SK-N-SH treated with all-trans-retinoic acid at 6 μM for 48 hours (cell line): ENCODE data around the gene GFM1.

ENCODE experiments used
- ATAC-seq: fragments of 200-7000 bp; cut with Tn5 transposase; 3 replicates; pipeline ENCODE4 v1.9.1; 2020; ENCODE audit warnings: mild to moderate bottlenecking, moderate library complexity
- ARNTL ChIP-seq: fragments of 450-650 bp; formaldehyde crosslinking; IDR thresholded peaks from 2 replicates; pipeline ENCODE4 v1.5.0; 2020; ENCODE audit warnings: low read depth, mild to moderate bottlenecking, moderate library complexity, borderline replicate concordance
- ESRRG ChIP-seq: fragments of 250-450 bp; sonication (Bioruptor Pico); IDR thresholded peaks from 2 replicates; pipeline ENCODE4 v1.6.1; 2021; ENCODE audit warnings: mild to moderate bottlenecking
- GLIS3 ChIP-seq: fragments of 250-450 bp; sonication (Bioruptor Pico); IDR thresholded peaks from 2 replicates; pipeline ENCODE4 v1.5.0; 2020; ENCODE audit warnings: mild to moderate bottlenecking, moderate library complexity
- ISL1 ChIP-seq: fragments of 250-450 bp; sonication (Bioruptor Pico); IDR thresholded peaks from 2 replicates; pipeline ENCODE4 v2.1.2; 2022; ENCODE audit warnings: mild to moderate bottlenecking, moderate library complexity
- OSR1 ChIP-seq: fragments of 250-450 bp; sonication (Bioruptor Pico); IDR thresholded peaks from 2 replicates; pipeline ENCODE4 v1.8.0; 2022; ENCODE audit warnings: moderate library complexity, mild to moderate bottlenecking, inconsistent platforms
- PPARA ChIP-seq: fragments of 250-450 bp; sonication (Bioruptor Pico); IDR thresholded peaks from 2 replicates; pipeline ENCODE4 v1.5.0; 2020; ENCODE audit warnings: mild to moderate bottlenecking, borderline replicate concordance
- RARB ChIP-seq: fragments of 250-450 bp; sonication (Bioruptor Pico); IDR thresholded peaks from 2 replicates; pipeline ENCODE4 v1.8.0; 2021; ENCODE audit warnings: mild to moderate bottlenecking, moderate library complexity
- SNAI2 ChIP-seq: fragments of 250-450 bp; sonication (Bioruptor Pico); IDR thresholded peaks from 2 replicates; pipeline ENCODE4 v1.5.0; 2020; ENCODE audit warnings: mild to moderate bottlenecking, moderate library complexity
- TCF4 ChIP-seq: fragments of 250-450 bp; sonication (Bioruptor Pico); IDR thresholded peaks from 2 replicates; pipeline ENCODE4 v1.8.0; 2021; ENCODE audit warnings: mild to moderate bottlenecking, moderate library complexity, borderline replicate concordance
- TOX ChIP-seq: fragments of 250-450 bp; sonication (Bioruptor Pico); IDR thresholded peaks from 2 replicates; pipeline ENCODE4 v1.8.0; 2021; ENCODE audit warnings: mild to moderate bottlenecking, moderate library complexity, borderline replicate concordance
- ZFP3 ChIP-seq: fragments of 250-450 bp; sonication (Bioruptor Pico); IDR thresholded peaks from 2 replicates; pipeline ENCODE4 v1.5.0; 2020; ENCODE audit warnings: mild to moderate bottlenecking, moderate library complexity
- ZNF565 ChIP-seq: fragments of 450-650 bp; formaldehyde crosslinking; conservative IDR thresholded peaks from 2 replicates; pipeline ENCODE4 v1.5.0; 2020; ENCODE audit warnings: low read depth, mild to moderate bottlenecking, moderate library complexity
- ZNF70 ChIP-seq: fragments of 450-650 bp; formaldehyde crosslinking; IDR thresholded peaks from 2 replicates; pipeline ENCODE4 v1.5.0; 2020; ENCODE audit warnings: mild to moderate bottlenecking, moderate library complexity
- ZNF8 ChIP-seq: fragments of 450-650 bp; formaldehyde crosslinking; IDR thresholded peaks from 2 replicates; pipeline ENCODE4 v1.5.0; 2020; ENCODE audit warnings: mild to moderate bottlenecking, moderate library complexity
- TF ChIP-seq, protein P1 (sequence below): fragments of 250-450 bp; sonication (Bioruptor Pico); IDR thresholded peaks from 2 replicates; pipeline ENCODE4 v1.5.1; 2020; ENCODE audit warnings: low read depth, mild to moderate bottlenecking, moderate library complexity
- TF ChIP-seq, protein P2 (sequence below): fragments of 250-450 bp; sonication (Bioruptor Pico); IDR thresholded peaks from 2 replicates; pipeline ENCODE4 v1.5.0; 2020; ENCODE audit warnings: mild to moderate bottlenecking, moderate library complexity
- TF ChIP-seq, protein P3 (sequence below): fragments of 250-450 bp; sonication (Bioruptor Pico); IDR thresholded peaks from 2 replicates; pipeline ENCODE4 v1.5.1; 2021; ENCODE audit warnings: mild to moderate bottlenecking, moderate library complexity
- TF ChIP-seq, protein P4 (sequence below): fragments of 250-450 bp; sonication (Bioruptor Pico); IDR thresholded peaks from 2 replicates; pipeline ENCODE4 v1.8.0; 2021; ENCODE audit warnings: low read depth, mild to moderate bottlenecking, moderate library complexity, borderline replicate concordance

Gene GFM1

DNA sequence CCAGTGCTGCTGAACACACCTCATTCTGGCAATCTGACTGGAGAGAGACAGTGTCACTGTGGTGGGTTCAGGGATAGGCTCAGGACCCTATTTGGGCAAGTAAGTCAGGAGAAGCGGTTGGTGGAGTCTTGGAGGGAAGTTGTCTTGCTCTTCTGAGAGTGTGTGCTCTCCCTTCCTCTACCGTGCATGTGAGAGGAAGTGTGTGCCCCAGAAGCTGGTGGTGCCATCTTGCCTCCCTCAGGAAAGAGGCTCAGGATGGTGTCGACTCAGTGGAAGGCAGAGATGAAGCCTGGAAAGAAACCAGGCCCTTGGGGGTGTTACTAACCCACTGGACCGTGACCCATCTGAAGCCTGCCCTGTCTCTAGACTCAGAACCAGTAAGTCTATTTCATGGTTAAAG is 94.8 kb downstream of the GFM1 start:
- TF ChIP-seq SNAI2 (CRISPR knock-in tag) (no peak), GLIS3 (no peak), RARB (CRISPR knock-in tag) (no peak)
- TF ChIP-seq, protein P1, sequence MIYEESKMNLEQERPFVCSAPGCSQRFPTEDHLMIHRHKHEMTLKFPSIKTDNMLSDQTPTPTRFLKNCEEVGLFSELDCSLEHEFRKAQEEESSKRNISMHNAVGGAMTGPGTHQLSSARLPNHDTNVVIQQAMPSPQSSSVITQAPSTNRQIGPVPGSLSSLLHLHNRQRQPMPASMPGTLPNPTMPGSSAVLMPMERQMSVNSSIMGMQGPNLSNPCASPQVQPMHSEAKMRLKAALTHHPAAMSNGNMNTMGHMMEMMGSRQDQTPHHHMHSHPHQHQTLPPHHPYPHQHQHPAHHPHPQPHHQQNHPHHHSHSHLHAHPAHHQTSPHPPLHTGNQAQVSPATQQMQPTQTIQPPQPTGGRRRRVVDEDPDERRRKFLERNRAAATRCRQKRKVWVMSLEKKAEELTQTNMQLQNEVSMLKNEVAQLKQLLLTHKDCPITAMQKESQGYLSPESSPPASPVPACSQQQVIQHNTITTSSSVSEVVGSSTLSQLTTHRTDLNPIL (CRISPR knock-in tag), result no peak
- ATAC-seq, result no peak

DNA sequence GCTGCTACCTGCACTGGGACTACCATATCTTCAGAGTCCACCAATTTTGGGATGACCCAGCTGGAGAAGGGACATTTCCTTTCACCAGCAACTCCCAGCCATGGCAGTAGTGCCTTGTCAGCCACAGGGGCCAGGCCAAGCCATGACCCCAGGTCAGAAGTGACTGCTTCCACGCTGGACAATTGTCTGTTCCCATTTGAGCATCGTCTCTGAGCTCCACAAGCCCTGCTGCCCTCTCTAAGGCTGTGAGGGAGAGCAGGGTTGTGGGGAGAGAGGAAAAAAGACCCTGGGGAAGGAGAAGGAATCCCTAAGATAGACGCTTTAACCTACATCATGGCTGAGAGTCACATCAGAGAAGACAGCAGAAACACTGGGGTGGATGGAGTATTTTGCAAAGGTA is 95.3 kb downstream of the GFM1 start:
- TF ChIP-seq ESRRG (CRISPR knock-in tag) (no peak), ARNTL (CRISPR knock-in tag) (no peak), PPARA (CRISPR knock-in tag) (no peak), ISL1 (no peak), ZNF8 (no peak), SNAI2 (CRISPR knock-in tag) (no peak), ZNF70 (CRISPR knock-in tag) (no peak), TCF4 (no peak), OSR1 (no peak), ZNF565 (CRISPR knock-in tag) (no peak), ZFP3 (CRISPR knock-in tag) (no peak), TOX (CRISPR knock-in tag) (no peak), RARB (CRISPR knock-in tag) (no peak)
- TF ChIP-seq, protein P2, sequence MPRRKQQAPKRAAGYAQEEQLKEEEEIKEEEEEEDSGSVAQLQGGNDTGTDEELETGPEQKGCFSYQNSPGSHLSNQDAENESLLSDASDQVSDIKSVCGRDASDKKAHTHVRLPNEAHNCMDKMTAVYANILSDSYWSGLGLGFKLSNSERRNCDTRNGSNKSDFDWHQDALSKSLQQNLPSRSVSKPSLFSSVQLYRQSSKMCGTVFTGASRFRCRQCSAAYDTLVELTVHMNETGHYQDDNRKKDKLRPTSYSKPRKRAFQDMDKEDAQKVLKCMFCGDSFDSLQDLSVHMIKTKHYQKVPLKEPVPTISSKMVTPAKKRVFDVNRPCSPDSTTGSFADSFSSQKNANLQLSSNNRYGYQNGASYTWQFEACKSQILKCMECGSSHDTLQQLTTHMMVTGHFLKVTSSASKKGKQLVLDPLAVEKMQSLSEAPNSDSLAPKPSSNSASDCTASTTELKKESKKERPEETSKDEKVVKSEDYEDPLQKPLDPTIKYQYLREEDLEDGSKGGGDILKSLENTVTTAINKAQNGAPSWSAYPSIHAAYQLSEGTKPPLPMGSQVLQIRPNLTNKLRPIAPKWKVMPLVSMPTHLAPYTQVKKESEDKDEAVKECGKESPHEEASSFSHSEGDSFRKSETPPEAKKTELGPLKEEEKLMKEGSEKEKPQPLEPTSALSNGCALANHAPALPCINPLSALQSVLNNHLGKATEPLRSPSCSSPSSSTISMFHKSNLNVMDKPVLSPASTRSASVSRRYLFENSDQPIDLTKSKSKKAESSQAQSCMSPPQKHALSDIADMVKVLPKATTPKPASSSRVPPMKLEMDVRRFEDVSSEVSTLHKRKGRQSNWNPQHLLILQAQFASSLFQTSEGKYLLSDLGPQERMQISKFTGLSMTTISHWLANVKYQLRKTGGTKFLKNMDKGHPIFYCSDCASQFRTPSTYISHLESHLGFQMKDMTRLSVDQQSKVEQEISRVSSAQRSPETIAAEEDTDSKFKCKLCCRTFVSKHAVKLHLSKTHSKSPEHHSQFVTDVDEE (CRISPR knock-in tag), result no peak
- TF ChIP-seq, protein P1 (CRISPR knock-in tag), result no peak
- TF ChIP-seq, protein P3, sequence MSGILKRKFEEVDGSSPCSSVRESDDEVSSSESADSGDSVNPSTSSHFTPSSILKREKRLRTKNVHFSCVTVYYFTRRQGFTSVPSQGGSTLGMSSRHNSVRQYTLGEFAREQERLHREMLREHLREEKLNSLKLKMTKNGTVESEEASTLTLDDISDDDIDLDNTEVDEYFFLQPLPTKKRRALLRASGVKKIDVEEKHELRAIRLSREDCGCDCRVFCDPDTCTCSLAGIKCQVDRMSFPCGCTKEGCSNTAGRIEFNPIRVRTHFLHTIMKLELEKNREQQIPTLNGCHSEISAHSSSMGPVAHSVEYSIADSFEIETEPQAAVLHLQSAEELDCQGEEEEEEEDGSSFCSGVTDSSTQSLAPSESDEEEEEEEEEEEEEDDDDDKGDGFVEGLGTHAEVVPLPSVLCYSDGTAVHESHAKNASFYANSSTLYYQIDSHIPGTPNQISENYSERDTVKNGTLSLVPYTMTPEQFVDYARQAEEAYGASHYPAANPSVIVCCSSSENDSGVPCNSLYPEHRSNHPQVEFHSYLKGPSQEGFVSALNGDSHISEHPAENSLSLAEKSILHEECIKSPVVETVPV (CRISPR knock-in tag), result no peak
- TF ChIP-seq, protein P4, sequence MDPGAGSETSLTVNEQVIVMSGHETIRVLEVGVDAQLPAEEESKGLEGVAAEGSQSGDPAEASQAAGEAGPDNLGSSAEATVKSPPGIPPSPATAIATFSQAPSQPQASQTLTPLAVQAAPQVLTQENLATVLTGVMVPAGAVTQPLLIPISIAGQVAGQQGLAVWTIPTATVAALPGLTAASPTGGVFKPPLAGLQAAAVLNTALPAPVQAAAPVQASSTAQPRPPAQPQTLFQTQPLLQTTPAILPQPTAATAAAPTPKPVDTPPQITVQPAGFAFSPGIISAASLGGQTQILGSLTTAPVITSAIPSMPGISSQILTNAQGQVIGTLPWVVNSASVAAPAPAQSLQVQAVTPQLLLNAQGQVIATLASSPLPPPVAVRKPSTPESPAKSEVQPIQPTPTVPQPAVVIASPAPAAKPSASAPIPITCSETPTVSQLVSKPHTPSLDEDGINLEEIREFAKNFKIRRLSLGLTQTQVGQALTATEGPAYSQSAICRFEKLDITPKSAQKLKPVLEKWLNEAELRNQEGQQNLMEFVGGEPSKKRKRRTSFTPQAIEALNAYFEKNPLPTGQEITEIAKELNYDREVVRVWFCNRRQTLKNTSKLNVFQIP (CRISPR knock-in tag), result no peak
- TF ChIP-seq, all 23 proteins: peak for 0
- no peak for ATAC-seq
